GM21717 (cell line): ENCODE data around the gene TUBD1.
"Not testable (repeated sequence)": the region's sequence is repeated elsewhere in the genome, so short reads cannot be mapped to it uniquely, and the experiment has no call there.

Experiments
- ATAC-seq: cut with Tn5 transposase; IDR thresholded peaks from one replicate; pipeline ENCODE4 v1.9.1; 2021; ENCODE audit warnings: mild to moderate bottlenecking, moderate library complexity; ENCODE audit not compliant: unreplicated experiment

TUBD1 gene, protein sequence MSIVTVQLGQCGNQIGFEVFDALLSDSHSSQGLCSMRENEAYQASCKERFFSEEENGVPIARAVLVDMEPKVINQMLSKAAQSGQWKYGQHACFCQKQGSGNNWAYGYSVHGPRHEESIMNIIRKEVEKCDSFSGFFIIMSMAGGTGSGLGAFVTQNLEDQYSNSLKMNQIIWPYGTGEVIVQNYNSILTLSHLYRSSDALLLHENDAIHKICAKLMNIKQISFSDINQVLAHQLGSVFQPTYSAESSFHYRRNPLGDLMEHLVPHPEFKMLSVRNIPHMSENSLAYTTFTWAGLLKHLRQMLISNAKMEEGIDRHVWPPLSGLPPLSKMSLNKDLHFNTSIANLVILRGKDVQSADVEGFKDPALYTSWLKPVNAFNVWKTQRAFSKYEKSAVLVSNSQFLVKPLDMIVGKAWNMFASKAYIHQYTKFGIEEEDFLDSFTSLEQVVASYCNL

DNA sequence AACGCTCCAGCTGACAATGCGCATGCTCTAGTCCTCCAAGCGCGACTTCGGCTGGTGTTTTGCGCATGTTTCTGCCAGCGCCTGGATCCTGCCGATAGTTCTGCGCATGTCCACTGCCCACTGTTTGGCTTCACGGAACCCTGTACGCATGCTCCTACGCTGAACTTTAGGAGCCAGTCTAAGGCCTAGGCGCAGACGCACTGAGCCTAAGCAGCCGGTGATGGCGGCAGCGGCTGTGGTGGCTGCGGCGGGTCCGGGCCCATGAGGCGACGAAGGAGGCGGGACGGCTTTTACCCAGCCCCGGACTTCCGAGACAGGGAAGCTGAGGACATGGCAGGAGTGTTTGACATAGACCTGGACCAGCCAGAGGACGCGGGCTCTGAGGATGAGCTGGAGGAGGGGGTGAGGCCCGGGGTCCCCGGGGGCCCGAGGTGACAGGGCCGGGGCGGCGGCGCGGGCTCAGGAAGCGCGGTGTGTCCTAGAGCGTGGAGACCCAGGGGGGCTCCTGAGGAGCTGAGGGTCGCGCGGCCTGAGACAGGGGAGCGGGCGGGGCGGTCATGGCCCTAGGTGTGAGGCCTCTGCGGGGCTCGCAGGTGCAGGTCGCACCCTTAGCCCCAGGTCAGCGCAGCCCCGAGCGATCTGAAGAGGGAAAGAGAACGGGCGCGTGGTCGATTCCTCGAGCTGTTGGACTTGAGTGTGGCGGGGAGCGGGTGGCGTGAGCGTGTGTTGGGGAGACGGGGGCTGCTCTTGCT is at the start of gene TUBD1, which contains the start of gene RPS6KB1:
TUBD1 (minus strand) TSS at position 20 of the 752 bp plus-strand sequence. CDS start 1,941 bp downstream, outside the sequence.
RPS6KB1 (plus strand) TSS at position 198 of the 752 bp plus-strand sequence; CDS start at position 262, 64 bp downstream.
- ATAC-seq: peak; percentile 79

DNA sequence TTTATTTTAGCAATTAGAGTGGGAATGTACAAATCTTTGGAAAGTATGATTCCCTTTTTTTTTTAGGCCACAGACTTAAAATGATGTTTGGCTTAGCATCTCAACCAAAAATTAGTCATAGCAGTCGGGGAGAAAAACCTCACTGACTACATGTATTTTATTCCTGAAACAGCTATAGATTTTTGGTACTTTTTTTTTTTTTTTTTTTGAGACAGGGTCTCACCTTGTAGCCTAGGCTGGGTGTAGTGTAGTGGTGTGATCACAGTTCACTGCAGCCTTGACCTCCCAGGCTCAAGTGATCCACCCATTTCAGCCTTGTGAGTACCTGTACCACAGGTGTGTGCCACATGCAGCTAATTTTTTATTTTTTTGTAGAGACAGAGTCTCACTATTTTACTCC is 48.4 kb upstream of the TUBD1 start:
- ATAC-seq: no peak

DNA sequence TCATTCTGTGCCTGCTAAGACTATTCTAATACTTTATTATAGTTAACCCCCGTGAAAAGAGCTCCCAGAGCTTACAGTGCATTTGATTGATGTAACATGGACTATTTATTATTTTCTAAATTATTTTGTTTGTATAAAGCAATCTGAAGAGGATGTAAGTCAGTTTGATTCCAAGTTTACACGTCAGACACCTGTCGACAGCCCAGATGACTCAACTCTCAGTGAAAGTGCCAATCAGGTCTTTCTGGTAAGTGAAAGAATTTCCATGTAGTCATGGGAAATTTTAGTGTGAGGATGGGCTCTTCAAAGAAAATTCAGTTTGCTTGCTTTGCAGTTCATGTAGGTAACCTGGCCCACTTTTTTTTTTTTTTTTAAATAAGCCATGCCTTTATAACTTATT is 48.0 kb upstream of the TUBD1 start:
- ATAC-seq: not testable (repeated sequence)

DNA sequence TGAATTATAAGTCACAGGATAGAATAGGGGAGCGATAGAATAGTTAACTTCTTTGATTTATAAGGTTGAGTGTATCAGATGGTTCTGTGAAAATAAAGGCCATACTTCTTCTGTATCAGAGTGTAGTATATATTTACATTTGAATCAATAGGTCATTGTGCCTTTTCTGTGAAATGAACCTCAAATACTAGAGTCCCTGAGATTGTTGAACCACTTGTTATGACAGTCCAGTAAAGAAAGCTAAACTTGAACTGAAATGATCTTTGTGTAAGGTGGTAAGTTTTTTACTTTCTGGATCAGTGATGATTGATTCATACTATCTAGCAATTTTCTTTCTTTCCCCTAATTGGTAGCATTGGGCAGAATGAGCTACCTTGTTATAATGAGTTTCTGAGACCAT is 40.6 kb upstream of the TUBD1 start:
- ATAC-seq: not testable (repeated sequence)

DNA sequence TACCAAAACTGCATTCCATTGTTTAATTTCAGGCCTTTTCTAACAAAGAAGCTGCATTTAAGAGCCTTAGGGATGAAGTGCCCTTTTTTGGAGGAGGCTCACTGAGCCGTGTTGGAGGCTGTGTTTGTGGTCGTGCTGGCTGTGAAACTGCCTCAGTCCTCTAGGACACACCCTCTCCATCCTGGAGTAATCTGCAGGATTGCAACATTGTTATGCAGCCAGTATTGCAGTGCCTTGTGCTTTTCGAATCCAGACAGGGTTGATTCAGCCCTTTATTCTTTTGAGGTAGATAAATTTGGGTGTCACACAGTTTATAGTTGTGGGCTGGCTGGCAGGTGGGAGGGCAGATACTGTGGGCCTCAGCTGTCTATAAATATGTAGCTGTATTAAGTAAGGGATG is 38.0 kb upstream of the TUBD1 start:
- ATAC-seq: not testable (repeated sequence)

DNA sequence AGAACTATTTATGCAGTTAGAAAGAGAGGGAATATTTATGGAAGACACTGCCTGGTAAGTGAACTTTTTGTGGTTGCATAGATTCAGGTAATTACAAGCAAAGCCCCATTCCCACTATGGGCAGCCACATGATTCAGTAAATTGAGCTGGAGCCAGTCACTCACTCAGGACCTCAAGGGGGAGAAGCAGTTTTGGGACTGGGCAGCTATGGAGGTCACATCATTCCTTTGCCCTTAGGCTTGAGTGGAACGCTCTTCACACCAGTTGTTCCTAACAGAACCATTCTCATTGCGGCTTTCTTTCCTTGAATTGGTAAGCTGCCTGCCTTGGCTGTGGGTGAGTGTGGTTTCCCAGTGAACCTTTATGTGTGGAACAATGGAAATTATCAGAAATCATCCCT is 37.4 kb upstream of the TUBD1 start:
- ATAC-seq: not testable (repeated sequence)

DNA sequence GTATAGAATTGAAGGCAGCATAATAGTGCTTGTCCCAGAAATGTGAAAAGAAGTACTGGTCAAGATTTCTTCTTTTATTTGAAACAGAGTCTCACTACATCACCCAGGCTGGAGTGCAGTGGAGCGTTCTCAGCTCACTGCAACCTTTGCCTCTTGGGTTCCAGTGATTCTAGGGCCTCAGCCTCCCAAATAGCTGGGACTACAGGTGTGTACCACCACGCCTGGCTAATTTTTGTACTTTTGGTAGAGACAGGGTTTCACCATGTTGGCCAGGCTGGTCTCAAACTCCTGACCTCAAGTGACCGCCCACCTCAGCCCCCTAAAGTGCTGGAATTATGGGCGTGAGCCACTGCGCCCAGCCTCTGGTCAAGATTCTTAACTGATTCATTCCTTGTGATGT is 27.9 kb upstream of the TUBD1 start:
- not testable (repeated sequence) for ATAC-seq

DNA sequence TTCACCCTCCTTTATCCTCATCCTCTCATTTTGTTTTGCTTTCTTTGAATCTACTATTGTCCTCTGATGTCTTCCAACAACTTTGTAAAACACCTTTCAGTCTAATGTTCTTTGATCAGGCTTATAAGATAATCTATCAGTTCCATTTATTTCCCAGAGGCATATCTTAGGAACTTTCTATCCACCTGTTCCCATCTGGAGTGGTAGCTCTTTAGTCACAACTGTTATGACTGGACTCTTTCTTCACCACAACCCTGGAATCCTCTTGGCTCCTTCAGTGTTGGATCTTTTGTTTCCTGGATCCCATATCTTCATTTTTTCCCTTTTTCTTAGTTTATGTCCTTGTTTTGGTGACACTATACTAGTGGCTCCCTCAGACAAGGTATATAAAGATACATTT is 23.7 kb upstream of the TUBD1 start:
- ATAC-seq: no peak

DNA sequence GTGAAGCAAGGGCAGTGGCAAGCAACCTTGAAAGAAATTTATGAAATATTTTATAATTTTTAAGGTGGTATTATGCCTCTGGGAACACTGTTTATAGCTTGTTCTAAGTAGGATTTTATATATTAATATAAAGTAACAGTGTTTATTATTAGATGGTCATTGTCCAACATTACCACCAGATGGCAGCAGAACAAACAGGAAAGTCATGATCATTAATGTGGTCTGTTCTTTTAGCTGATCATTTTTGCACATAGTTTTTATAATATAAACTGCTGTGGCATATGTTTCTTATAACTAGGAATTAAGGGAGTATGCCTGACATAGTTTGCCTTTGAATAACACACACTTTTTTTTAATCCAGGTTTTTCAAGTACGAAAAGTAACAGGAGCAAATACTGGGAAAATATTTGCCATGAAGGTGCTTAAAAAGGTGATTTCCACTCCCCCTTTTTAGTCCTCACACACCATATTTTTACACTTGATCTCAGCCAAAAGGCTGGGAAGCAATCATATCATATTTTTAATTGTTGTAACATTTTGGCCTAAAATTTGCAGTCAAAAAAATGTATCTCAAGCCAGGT is 21.6 kb upstream of the TUBD1 start:
- ATAC-seq: no peak

DNA sequence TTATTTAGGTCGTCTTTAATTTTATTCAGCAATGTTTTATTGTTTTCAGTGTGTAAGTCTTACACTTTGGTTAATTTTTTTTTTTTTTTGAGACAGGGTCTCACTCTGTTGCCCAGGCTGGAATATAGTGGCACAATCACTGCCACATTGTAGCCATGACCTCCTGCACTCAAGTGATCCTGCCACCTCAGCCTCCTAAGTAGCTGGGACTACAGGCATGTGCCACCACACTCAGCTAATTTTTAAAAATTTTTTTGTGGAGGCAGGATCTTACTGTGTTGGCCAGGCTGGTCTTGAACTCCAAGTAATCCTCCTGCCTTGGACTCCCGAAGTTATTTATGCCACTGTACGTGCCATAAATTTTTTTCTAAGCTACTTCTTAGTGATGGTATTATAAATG is 14.7 kb upstream of the TUBD1 start:
- no peak for ATAC-seq

DNA sequence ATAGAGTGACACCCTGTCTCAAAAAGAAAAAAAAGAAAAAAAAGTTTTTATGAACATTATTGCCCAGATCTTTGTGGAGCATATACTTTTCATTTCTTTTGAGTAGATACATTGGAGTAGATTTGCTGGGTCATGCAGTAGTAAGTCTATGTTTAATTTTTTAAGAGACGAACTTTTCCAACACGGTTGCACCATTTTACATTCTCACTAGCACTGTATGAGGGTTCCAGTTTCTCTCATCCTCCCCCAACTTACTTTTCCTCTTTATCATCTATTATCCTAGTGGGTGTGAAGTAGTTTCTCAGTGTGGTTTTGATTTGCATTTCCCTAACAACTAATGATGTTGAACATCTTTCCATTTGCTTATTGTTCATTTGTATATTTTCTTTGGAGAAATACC is 10.7 kb upstream of the TUBD1 start:
- no peak for ATAC-seq

DNA sequence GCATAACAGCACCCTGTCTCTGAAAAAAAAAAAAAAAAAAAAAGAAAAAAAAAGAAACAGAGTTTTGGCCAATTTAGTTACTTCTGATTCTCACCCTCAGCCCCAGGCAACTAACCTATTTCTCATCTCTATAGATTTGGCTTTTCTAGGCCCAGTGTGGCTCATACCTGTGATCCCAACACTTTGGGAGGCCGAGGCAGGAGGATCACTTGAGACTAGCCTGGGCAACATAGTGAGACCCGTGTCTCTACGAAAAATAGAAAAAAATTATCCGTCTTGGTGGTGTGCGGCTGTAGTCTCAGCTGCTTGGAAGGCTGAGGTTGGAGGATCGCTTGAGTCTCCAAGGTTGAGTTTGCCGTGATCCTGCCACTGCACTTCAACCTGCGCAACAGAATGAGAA is 8.9 kb upstream of the TUBD1 start:
- no peak for ATAC-seq

DNA sequence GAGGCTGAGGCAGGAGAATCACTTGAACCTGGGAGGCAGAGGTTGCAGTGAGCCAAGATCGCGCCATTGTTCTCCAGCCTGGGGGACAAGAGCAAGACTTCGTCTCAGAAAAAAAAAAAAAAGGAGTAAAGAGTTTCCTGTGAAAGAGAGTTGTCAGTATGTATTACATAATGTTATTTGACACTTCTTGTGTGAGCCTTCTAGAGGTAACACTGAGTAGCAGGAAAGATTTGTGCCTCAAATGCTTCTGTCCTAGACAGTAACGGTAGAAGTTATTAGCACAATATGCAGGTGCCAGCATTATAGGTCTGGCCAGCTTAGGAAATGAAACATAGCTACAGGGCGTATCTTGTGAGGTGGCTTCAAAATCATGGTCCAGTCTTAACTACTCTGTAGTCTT is 6.4 kb upstream of the TUBD1 start:
- ATAC-seq: no peak

DNA sequence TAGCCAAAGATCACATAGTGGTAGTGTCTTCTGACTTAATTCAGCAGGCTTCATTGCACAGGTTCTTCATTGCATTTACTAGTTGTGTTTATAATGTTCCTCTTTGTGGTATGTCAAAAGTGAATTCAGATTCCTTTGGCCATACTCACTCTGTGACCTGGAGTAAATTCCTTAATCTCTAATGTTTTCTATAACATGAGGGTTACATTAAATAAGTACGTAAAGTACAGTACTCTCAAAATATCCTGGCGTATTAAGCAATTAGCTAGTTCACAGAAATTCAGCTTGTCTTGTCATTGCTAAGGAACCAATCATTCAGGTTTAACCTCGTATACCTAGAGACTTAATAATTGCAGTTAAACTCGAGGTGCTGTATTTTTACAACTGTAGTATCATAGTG is 4.3 kb upstream of the TUBD1 start:
- no peak for ATAC-seq

DNA sequence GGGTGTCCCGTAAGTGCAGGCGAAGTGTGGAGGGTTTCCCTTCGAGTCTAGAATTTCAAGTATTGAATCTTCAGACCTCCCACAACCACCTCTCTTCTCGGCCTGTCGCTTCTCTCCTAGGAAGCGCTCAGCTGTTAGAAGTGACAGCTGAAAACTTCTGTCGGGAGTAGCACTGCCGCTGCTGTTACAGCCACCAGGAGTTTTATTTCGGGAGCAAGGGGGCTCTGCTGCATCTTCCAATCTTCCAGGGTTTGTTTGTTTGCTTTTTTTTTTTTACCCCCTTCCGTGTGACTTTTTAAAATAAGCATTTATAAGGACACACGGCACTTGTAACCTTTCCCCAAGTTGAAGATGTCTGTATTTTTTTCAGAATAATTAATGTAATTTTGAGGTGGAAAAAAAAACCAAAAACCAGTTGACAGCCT is 945 bp upstream of the TUBD1 start:
- no peak for ATAC-seq

DNA sequence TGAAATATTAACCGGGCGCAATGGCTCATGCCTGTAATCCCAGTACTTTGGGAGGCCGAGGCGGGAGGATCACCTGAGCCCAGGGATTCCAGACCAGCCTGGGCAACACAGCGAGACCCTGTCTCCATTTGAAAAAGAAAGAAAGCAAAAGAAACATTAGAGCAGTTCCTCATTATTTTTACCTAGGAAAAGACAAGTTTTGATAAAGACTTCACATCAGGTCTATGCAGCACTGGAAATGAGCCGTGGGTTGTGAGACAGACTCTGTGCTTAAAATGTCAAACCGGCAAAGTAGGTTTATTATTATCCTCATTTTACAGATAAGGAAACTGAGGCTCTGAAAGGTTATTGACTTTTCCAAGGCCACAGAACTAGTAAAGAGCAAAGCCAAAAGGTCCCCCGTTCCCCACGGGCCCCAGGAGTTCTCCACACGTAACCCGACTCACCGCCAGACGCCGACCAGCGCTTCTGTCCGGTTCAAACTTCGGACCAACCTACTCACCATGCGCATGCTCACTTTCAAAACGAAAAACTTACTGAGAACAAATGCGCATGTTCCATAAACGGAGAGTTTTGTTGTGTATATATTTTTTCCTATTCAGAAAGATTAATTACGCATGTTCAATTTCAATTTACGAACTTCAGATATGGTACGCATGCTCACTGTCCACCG is 356 bp downstream of the TUBD1 start:
- peak; percentile 48 for ATAC-seq

DNA sequence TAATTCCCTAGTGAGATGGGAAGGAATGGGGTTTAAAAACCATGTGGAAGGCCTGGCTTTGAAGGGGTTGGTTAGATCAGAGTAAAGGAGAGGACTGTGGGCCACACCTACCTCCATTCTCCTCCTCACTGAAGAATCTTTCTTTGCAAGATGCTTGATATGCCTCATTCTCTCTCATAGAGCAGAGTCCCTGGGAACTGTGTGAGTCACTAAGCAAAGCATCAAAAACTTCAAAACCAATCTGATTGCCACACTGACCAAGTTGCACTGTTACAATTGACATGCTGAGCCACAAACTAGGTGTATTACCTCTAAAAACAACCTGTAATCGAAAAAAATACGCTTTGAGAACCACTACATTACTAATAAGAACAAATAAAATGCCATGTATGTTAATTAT is 2.0 kb downstream of the TUBD1 start:
- ATAC-seq: no peak

DNA sequence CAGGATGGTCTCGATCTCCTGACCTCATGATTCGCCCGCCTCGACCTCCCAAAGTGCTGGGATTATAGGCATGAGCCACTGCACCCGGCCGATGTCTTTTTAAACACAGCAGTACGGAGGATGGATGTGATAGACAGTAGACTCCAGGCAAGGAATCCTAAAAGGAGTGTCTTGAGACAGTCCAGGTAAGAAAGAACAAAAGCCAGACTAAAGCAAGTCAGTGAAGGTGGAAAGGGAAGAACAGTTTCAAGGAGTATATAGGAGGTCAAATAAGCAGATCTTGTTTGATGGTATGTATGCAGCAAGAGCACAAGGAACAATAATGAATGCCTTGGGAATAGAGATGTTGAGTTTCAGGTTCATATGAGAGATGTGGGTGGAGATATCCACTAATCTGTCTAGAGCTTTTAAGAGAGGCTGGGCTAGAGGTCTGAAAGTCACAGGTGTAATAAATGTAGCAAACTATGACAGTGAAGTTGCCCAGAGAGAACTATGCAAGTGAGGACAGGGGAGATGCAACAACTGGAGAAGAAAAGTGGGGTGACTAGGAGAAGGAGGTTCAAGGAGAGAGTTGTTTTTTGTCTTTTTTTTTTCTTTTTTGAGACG is 4.5 kb downstream of the TUBD1 start:
- no peak for ATAC-seq

DNA sequence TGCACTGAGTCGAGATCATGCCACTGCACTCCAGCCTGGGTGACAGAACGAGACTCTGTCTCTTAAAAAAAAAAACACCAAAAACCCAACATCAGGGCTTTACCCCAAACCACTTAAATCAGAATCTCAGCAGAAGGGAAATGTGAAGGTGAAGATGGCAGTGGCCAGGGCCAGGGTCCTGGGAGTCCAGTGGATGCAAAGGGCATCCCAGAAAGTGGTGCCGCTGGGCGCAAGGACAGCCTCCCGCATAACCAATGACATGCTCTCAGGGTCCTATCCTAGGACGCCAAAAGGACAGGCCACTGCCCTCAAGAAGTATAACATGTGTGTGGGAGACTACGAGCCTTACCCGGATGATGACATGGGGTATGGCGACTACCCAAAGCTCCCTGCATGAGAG is 7.9 kb downstream of the TUBD1 start:
- no peak for ATAC-seq

DNA sequence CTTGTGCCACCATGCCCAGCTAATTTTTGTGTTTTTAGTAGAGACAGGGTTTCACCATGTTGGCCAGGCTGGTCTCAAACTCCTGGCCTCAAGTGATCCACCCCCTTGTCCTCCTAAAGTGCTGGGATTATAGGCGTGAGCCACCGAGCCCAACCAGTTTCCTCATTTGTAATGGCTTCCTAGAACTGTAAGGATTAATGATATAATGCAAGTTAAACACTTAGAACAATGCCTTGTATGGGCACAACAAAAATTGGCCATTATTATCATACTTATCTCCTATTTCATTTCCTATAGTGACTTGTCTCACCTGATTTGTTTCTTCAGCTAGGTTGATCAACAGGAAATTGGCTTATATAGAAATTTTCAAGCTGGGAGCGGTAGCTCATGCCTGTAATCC is 14.1 kb downstream of the TUBD1 start:
- no peak for ATAC-seq

DNA sequence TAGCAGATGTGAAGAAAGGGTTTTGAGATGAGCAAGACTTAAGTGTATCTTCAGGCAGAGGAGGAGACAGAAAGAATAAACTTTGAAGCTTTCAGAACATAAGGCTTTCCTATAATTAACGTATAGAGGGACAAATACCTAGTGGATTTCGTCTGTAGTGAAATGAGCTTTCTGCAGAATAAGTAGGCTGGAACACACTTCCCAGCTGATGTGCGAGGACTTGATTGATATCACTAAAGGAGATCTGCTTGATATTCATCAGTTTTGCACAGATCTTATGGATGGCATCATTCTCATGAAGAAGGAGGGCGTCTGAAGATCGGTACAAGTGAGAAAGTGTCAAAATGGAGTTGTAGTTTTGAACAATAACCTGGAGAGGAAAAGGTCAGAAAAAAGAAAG is 14.8 kb downstream of the TUBD1 start:
- no peak for ATAC-seq
